Ascending aorta (tissue), 2 donors: ENCODE data around the gene ESR2. TPM values are rescaled to one million over a fixed set of nuclear protein-coding genes. Genes with fewer than 3 reads are reported as not detected.

Source experiments
- DNase-seq, 2 donors: peaks; one replicate each; pipeline ENCODE4 v3.0.0-alpha.2; 2019; ENCODE audit warnings: low spot score in 2 of 2
- H3K27ac ChIP-seq, 2 donors: fragments of 200-600 bp; sonication (generic); one replicate each; pipeline ENCODE4 v1.5.1; 2016 to 2017; ENCODE audit warnings: mild to moderate bottlenecking in 1 of 2
- H3K27me3 ChIP-seq: fragments of 200-600 bp; sonication (generic); one replicate; pipeline ENCODE4 v1.5.1; 2017
- H3K36me3 ChIP-seq, 2 donors: fragments of 200-600 bp; sonication (generic); one replicate each; pipeline ENCODE4 v1.5.1; 2016
- H3K4me1 ChIP-seq, 2 donors: fragments of 200-600 bp; sonication (generic); one replicate each; pipeline ENCODE4 v1.5.1; 2016 to 2017; ENCODE audit warnings: mild to moderate bottlenecking in 1 of 2
- H3K4me3 ChIP-seq, 2 donors: fragments of 200-600 bp; sonication (generic); one replicate each; pipeline ENCODE4 v1.5.1; 2016 to 2017; ENCODE audit warnings: mild to moderate bottlenecking in 1 of 2
- H3K9me3 ChIP-seq, 2 donors: fragments of 200-600 bp; sonication (generic); one replicate each; pipeline ENCODE4 v1.5.1; 2016
- CTCF ChIP-seq, 3 experiments: fragments of 200-600 bp in 2 of 3; fragments of 450-650 bp in 1 of 3; sonication (generic) in 2 of 3; IDR thresholded peaks; one replicate each; pipeline ENCODE4 v1.5.1; 2016 to 2019; ENCODE audit warnings: antibody characterized with exemption in 3 of 3, mild to moderate bottlenecking in 1 of 3, moderate library complexity in 1 of 3
- intact Hi-C: fragments of 100-400 bp; cut with DNase I; formaldehyde crosslinking; loops from one replicate; pipeline ENCODE4 v1.15.1; 2023
- total RNA-seq: library from RNA; depleted of rRNA; stranded (reverse); fragments of >200 nt; gene quantifications from one replicate; pipeline ENCODE4 v1.1.0, GENCODE V29; 2016

ESR2 gene
- total RNA-seq, 1 donor from 2014 or later = not detected

- H3K4me1 ChIP-seq = peaks cover 4 to 16% of the 10 kb centered on the region in 2 donors
- no peak for DNase-seq
- H3K27ac ChIP-seq = peak overlapping the region; percentile 85 to 88
- H3K36me3 ChIP-seq = peaks cover 15 to 27% of the 10 kb centered on the region in 2 donors
- intact Hi-C loops = no loop called here
- H3K9me3 ChIP-seq = no peaks in the 10 kb centered on the region
- no peak for TF ChIP-seq CTCF (IDR thresholded peaks at IDR 0.05)
- H3K4me3 ChIP-seq = no peak overlapping the region
- no peaks in the 10 kb centered on the region for H3K27me3 ChIP-seq
Observed at GRCh38 chr14:64081174-64081746, 212.9 kb downstream of the ESR2 start.

- H3K36me3 ChIP-seq = peaks cover 15 to 34% of the 10 kb centered on the region in 2 donors
- intact Hi-C loops = no loop called here
- peak overlapping the region; percentile 85 to 88 for H3K27ac ChIP-seq
- H3K27me3 ChIP-seq = no peaks in the 10 kb centered on the region
- H3K4me3 ChIP-seq = no peak overlapping the region
- DNase-seq = no peak
- peaks cover 4 to 16% of the 10 kb centered on the region in 2 donors for H3K4me1 ChIP-seq
- no peaks in the 10 kb centered on the region for H3K9me3 ChIP-seq
- no peak for TF ChIP-seq CTCF (IDR thresholded peaks at IDR 0.05)
Observed at GRCh38 chr14:64080452-64080851, 213.7 kb downstream of the ESR2 start.

GRCh38 chr14:64075613-64076005 lies 218.6 kb downstream of the ESR2 start:
- intact Hi-C loops = no loop called here
- Histone ChIP-seq H3K9me3 (no peaks in the 10 kb centered on the region), H3K36me3 (peaks cover 18 to 54% of the 10 kb centered on the region in 2 donors)

GRCh38 chr14:64074961-64075612 lies 219.1 kb downstream of the ESR2 start:
- Histone ChIP-seq H3K36me3 (peaks cover 18 to 49% of the 10 kb centered on the region in 2 donors), H3K27ac (no peak overlapping the region), H3K4me1 (no peaks in the 10 kb centered on the region), H3K9me3 (no peaks in the 10 kb centered on the region), H3K4me3 (no peak overlapping the region), H3K27me3 (no peaks in the 10 kb centered on the region)
- DNase-seq = no peak
- intact Hi-C loops = no loop called here
- no peak for TF ChIP-seq CTCF (IDR thresholded peaks at IDR 0.05)

More at GRCh38 chr14:64075613-64076005, 218.6 kb downstream of the ESR2 start:
- DNase-seq = no peak
- Histone ChIP-seq H3K27me3 (no peaks in the 10 kb centered on the region), H3K4me3 (no peak overlapping the region), H3K27ac (no peak overlapping the region), H3K4me1 (no peaks in the 10 kb centered on the region)
- TF ChIP-seq CTCF (IDR thresholded peaks at IDR 0.05) = no peak

- TF ChIP-seq CTCF (IDR thresholded peaks at IDR 0.05) = no peak
- Histone ChIP-seq H3K27me3 (no peaks in the 10 kb centered on the region), H3K9me3 (no peaks in the 10 kb centered on the region), H3K36me3 (peaks cover 12 to 49% of the 10 kb centered on the region in 2 donors), H3K4me3 (no peak overlapping the region), H3K4me1 (no peaks in the 10 kb centered on the region), H3K27ac (no peak overlapping the region)
- intact Hi-C loops = no loop called here
- no peak for DNase-seq
Observed at GRCh38 chr14:64069634-64070359, 224.4 kb downstream of the ESR2 start.
